ENCODE measurements around the gene MCM7.
A peak's percentile ranks its signal among the peaks of the same experiment; 100 is the strongest.

Gene MCM7

GRCh38 chr7:100093054-100093453 lies 8.1 kb downstream of the MCM7 start:
- Histone ChIP-seq H3K79me2 (ENCODE audit: control insufficient read depth, low read length) (peaks cover 43% of the 10 kb centered on the region), H3K27me3 (ENCODE audit: control insufficient read depth, low read length) (no peaks in the 10 kb centered on the region), H3K36me3 (ENCODE audit: control insufficient read depth, low read length) (peaks cover 86% of the 10 kb centered on the region), H3K4me1 (ENCODE audit: control insufficient read depth, low read length) (peaks cover 24% of the 10 kb centered on the region), H3K9me3 (ENCODE audit: control insufficient read depth, insufficient read depth, low read length) (no peaks in the 10 kb centered on the region), H3K27ac (ENCODE audit: low read depth, low read length) (no peak overlapping the region), H3K4me3 (ENCODE audit: low read length) (no peak overlapping the region), H3K4me2 (ENCODE audit: low read length) (no peak overlapping the region), H3F3A (ENCODE audit: control insufficient read depth, insufficient read depth) (peaks cover 78% of the 10 kb centered on the region), H4K20me1 (ENCODE audit: control insufficient read depth, insufficient read depth, low read depth, low read length) (peaks cover 13% of the 10 kb centered on the region), H3K9me2 (replicated peaks; ENCODE audit: control insufficient read depth, low read length) (no peaks in the 10 kb centered on the region)
- TF ChIP-seq CTCF (IDR thresholded peaks at IDR 0.05; ENCODE audit: low read depth, low read length, poor library complexity, severe bottlenecking) (no peak), EZH2phosphoT487 (IDR thresholded peaks at IDR 0.05; ENCODE audit: borderline replicate concordance, low read length) (no peak)

GRCh38 chr7:100091411-100092181 lies 9.6 kb downstream of the MCM7 start:
- H3K27me3 ChIP-seq (ENCODE audit: control insufficient read depth, low read length): no peaks in the 10 kb centered on the region
- peaks cover 67% of the 10 kb centered on the region for H3F3A ChIP-seq (ENCODE audit: control insufficient read depth, insufficient read depth)
- peak overlapping the region; percentile 97 for H3K4me2 ChIP-seq (ENCODE audit: low read length)
- H3K4me3 ChIP-seq (ENCODE audit: low read length): no peak overlapping the region
- TF ChIP-seq CTCF (IDR thresholded peaks at IDR 0.05; ENCODE audit: low read depth, low read length, poor library complexity, severe bottlenecking) (peak; percentile 50), EZH2phosphoT487 (IDR thresholded peaks at IDR 0.05; ENCODE audit: borderline replicate concordance, low read length) (no peak)
- H3K36me3 ChIP-seq (ENCODE audit: control insufficient read depth, low read length): peaks cover 72% of the 10 kb centered on the region
- H3K79me2 ChIP-seq (ENCODE audit: control insufficient read depth, low read length): peaks cover 35% of the 10 kb centered on the region
- 0 out of 2 replicates have a peak, but pooled peaks cover 6% of the 10 kb centered on the region for H4K20me1 ChIP-seq (ENCODE audit: control insufficient read depth, insufficient read depth, low read depth, low read length)
- H3K27ac ChIP-seq (ENCODE audit: low read depth, low read length): no peak overlapping the region
- H3K4me1 ChIP-seq (ENCODE audit: control insufficient read depth, low read length): peaks cover 28% of the 10 kb centered on the region
- H3K9me2 ChIP-seq (replicated peaks; ENCODE audit: control insufficient read depth, low read length): no peaks in the 10 kb centered on the region
- H3K9me3 ChIP-seq (ENCODE audit: control insufficient read depth, insufficient read depth, low read length): no peaks in the 10 kb centered on the region

- H3K4me2 ChIP-seq (ENCODE audit: low read length): peak overlapping the region; percentile 97
- TF ChIP-seq CTCF (IDR thresholded peaks at IDR 0.05; ENCODE audit: low read depth, low read length, poor library complexity, severe bottlenecking): no peak
- H3K79me2 ChIP-seq (ENCODE audit: control insufficient read depth, low read length): peaks cover 33% of the 10 kb centered on the region
- peaks cover 64% of the 10 kb centered on the region for H3K36me3 ChIP-seq (ENCODE audit: control insufficient read depth, low read length)
- H3K4me1 ChIP-seq (ENCODE audit: control insufficient read depth, low read length): peaks cover 28% of the 10 kb centered on the region
- H3K4me3 ChIP-seq (ENCODE audit: low read length): 0 out of 2 replicates have a peak overlapping the region, but pooled peaks have one; percentile 2
- H3K27ac ChIP-seq (ENCODE audit: low read depth, low read length): no peak overlapping the region
- H3F3A ChIP-seq (ENCODE audit: control insufficient read depth, insufficient read depth): peaks cover 61% of the 10 kb centered on the region
- H3K27me3 ChIP-seq (ENCODE audit: control insufficient read depth, low read length): no peaks in the 10 kb centered on the region
- no peaks in the 10 kb centered on the region for H3K9me3 ChIP-seq (ENCODE audit: control insufficient read depth, insufficient read depth, low read length)
- H3K9me2 ChIP-seq (replicated peaks; ENCODE audit: control insufficient read depth, low read length): no peaks in the 10 kb centered on the region
- H4K20me1 ChIP-seq (ENCODE audit: control insufficient read depth, insufficient read depth, low read depth, low read length): 0 out of 2 replicates have a peak, but pooled peaks cover 6% of the 10 kb centered on the region
Observed at GRCh38 chr7:100090527-100091410, 10.4 kb downstream of the MCM7 start.

Data from DOHH2 (cell line).